Inflammatory macrophage treated with lipopolysaccharide for 4 hours (primary cell): Measurements from ENCODE around the gene CCDC47.
"Not testable (repeated sequence)": the region's sequence is repeated elsewhere in the genome, so short reads cannot be mapped to it uniquely, and the experiment has no call there.

Experiments used
- DNase-seq: peaks from one replicate; pipeline ENCODE4 v3.0.0-alpha.2; 2020

CCDC47 gene

DNA sequence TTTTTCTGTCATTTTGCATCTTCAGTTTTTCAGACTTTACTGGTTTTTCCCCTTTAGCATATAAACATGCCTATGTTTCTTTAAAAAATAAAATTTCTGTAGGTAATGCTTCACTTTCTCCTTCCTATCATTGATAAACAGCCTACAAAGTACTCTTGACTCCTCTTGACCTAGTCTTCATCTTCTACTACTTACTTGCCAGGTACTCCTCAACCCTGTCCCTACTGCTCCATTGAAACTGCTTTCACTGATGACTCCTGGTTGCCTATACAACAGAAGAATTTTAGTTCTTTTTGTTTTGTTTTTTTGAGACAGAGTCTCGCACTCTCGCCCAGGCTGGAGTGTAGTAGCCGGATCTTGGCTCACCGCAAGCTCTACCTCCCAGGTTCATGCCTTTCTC lies 7.5 kb upstream of the CCDC47 start:
- no peak for DNase-seq

DNA sequence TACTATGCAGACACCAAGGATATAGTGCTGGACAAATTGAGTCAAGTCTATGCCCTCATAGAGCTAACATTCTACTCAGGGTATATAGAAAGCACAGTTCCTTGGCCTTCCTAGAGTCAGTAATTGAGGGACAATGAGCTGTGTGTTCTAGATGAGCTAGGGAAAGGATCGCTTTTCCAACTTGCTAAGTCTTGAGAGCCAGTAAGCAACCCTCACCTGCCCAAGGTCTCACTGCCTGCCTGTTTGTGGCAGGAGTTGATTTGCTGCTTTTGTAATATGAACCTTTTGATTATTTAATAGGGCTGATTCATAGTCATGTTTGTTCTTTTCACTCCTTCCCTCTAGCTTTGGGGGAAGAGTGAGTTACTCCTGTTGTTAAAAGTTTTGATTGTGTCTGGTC lies 7.1 kb upstream of the CCDC47 start:
- DNase-seq: no peak

DNA sequence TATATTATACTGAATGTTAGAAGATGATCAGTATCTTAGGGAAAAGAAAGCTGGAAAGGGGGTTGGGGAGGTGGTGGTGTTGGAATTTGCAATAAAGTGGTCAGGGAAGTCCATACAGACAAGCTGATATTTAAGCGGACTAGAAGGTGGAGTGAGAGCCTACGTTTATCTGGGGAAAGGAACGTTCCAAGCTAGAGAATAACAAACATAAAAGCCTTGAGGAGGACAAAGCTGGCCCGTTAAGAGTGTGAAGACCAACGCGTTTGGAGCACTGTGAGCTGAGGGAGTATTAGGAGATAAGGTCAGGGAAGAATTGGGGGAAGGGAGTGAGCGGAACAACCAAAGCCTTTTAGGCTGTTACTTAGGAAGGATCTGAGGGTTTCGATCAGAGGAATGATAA lies 2.0 kb upstream of the CCDC47 start:
- DNase-seq: no peak

DNA sequence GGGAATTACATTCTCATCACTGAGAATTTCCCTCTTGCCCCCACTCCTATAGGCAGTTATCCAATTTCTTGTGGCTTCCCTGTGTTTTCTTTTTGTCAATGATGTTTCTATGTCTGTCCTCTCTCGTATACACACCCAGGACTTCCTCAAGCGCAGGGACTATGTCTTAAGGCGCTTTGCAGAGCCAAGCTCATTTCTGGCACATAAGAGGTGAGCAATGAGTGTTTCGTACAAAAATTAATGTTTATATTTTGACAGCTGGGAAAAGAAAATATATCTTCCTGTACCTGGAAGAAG lies 1.5 kb upstream of the CCDC47 start:
- DNase-seq: peak; percentile 48

GRCh38 chr17:63774141-63774968 lies 958 bp upstream of the CCDC47 start, which contains the start of gene DDX42:
TSS of gene DDX42 (plus strand) at chr17:63774170. CDS start at chr17:63787050, 12,880 bp downstream.
- DNase-seq: no peak

DNA sequence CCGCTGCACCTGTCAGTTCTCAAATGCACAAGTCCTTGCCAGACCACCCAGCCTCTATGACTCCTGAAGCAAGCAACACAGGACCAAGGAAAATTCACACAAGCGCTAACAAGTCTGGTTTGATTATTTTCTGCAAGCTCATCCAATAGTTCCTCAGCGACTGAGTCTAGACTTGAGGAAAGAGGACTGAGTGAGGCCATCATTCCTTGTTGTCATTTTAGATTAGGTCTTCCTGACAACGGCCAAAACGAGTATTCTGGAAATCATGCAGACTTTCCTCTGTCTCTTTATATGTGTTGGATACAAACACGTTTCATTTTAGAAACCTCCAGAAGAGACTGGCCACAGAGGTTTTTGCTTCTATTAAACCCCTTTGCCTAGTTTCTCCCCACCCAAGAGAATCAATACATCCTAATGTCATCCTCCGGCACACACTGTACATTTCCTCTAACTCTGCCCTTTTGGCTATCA lies 561 bp downstream of the CCDC47 start:
- peak; percentile 33 for DNase-seq

DNA sequence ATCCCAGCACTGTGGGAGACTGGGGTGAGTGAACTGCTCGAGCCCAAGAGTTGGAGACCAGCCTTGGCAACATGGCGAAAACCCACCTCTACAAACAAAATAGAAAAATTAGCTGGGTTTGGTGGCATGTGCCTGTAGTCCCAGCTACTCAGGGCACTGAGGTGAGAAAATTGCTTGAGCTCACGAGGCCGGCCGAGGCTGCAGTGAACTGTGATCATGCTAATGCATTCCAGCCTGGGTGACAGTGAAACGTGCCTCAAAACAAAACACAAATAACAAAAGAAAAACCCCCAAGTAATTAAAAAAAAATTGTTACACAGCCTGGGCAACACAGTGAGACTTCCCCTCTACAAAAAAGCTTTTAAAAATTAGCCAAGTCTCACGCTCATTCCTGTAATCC lies 5.0 kb downstream of the CCDC47 start:
- no peak for DNase-seq

- no peak for DNase-seq
Observed at GRCh38 chr17:63766754-63767153, 6.6 kb downstream of the CCDC47 start.

DNA sequence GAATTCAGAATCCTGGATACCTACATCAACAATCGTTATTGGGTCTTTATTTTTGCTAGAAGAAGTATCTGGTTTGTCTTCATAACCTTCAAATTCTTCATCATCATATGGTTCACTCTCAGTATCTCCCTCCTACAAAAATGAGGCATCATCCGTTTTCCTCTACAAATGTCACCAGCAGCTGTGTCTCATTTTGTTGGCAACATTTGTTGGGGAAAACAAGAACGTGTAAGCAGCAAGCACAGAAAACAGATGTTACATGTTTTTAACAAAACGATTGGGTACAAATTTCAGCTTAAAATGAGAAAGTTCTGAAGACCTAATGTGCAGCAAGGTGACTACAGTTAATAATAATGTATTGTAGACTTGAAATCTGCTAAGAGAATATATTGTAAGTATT lies 8.7 kb downstream of the CCDC47 start:
- DNase-seq: no peak

DNA sequence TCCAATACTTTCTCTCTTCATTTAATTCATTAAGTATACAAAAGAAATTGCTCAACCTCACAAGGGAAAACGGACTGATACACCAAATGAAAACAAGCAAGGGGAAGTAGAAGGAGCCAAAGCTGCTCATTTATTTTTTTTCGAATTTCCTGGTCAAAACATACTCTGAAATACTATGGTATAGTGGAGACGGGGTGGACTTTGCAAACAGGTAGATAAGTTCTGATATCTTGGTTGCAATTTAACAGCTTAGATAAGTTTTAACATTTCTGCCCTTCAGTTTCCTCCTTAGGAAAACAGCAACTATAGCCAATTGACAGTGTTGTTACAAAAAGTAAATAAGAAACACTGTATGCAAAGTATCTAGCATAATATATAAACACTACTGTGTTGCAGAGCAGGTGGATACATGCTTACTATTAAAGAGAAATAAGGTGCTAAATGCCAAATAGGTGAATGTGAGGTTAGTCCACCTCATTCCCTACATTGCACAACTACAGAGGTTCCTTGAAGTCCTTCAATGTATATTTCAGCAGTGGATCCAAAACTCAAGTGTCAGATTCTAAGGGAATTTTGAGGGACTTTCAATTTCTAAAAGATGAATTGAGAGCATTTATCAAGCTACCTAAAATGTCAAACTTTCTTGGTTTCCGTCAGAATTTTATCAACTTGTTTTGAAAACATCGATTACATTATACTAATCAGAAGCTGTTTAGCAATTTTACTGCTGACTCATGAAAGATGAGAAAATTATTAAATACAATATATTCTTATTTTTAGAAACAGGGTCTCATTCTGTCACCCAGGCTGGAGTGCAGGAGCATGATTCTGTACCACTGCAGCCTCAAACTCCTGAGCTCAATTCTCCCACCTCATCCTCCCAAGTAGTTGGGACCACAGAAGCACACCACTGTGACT lies 11.0 kb downstream of the CCDC47 start:
- peak; percentile 45 for DNase-seq

DNA sequence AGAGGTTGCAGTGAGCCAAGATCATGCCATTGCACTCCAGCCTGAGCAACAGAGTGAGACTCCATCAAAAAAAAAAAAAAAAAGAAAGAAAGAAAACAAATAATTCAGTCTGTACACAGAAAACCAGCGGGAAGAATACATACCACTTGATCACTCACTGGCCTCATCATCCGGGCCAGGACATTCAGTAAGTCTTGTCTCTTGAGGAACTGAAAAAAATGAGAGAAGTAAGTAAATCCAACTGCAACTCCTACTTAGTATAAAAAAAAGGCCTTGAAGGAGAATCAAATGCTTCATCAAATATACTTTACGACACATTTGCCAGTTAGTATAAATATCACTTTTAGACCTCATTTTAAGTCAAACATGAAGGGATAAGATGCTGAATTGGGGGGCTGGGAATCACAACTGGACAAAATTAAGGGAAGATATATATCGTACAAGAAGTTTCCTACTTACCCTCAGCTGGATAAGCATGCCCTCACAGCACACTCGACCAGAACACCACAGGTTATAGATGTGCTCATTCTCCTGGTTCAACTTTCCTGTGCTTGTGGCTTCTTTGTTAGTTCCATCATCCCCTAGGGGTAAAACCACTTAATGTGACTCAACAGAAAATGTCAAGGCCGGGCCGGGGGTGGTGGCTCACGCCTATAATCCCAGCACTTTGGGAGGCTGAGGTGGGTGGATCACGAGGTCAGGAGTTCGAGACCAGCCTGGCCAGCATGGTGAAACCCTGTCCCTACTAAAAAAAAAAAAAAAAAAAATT lies 12.4 kb downstream of the CCDC47 start:
- DNase-seq: peak; percentile 51

GRCh38 chr17:63758428-63758827 lies 15.0 kb downstream of the CCDC47 start:
- no peak for DNase-seq

DNA sequence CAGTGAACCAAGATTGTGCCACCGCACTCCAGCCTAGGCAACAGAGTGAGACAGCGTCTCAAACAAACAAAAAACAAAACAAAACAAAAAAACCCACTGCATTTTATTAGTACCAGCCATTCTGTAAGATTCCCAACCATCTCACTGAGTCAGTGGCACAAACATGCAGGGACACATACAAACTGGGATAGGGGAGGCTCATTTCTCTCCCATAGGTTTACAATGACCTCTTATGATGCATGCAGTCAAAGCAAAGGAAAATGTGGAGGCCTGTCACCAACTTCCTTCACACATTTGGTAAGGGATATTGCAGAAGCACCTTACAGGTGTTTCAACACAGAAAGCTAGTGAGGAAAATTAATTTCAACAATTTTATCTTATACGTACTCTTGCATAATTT lies 19.4 kb downstream of the CCDC47 start:
- DNase-seq: no peak

GRCh38 chr17:63753215-63753614 lies 20.2 kb downstream of the CCDC47 start:
- peak; percentile 74 for DNase-seq

DNA sequence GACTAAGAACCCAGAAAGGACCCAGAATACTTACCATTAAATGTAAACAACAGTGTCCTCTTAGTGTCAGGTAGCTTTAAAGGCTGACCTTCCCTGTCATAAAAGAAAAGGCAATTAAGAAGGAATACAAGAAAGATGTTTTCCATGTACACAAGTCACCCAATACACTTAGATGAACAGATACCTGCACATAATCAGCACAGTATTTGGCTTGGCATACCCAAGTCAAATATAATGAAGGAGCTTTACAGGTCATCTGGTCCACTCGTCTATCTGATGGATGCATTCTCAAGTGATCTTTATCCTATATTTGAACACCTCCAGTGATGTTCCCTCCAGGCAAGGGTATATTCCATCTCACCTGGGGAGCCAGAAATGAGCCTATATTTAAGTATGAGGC lies 20.7 kb downstream of the CCDC47 start:
- DNase-seq: no peak

DNA sequence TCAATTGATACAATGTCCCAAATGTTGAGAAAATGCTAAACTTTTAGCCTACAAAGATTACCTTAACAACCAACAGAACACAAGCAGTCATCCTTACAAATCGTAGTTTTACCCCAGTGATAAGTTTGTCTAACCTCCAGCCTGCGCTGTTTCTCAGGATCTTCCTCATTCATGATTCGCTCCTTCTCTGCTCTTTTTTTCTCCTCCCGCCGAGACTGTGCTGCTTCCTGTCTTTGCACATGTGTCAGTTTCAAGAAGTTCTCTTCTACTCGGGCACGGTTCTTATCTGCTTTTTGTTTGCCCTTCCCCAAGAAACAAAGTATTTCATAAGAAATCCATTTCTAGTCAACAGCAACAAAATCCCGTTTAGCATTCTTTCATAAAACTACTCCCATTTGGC lies 21.6 kb downstream of the CCDC47 start:
- DNase-seq: peak; percentile 64

DNA sequence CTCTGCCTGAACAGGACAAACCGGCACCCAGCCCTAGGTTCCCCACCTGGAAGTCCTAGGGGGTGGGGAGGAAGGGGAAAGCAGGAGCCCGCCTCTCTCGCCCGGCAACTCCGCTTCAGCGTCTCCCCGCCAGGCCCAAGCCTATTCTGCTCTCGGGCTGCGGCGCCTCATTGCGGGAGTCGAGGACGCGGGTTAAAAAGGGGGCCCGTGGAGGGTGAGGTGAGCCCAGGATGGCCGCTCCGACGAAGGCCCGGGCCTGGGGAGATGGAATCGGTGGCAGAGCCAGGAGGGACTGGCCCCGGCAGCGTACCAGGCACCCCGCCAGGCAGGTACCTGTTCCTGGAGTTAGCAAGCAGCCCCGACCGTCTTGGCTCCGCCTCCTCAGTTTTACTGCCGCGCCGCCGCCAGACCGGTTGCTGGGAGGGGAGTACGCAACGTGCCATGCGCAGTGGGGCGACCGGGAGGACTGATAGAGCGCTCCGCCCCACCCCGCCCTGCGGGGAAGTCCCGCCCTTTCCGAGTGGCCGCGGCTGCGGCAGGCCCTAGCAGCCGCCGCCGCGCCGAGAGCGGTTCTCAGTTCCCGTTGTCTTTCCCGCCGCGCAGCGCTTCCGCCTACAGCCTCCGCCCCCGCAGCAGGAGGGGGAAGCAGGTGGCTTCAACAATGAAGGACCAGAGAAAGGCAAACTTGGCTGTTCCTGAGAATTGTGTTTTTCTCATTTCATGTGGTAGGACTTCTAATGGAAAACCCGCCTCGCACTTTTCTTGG lies 31.8 kb downstream of the CCDC47 start, which contains the start of gene STRADA:
Gene STRADA, minus strand, starts transcription at position 392 of the 766 bp plus-strand sequence. CDS start 13,430 bp downstream, outside the sequence.
- peak; percentile 98 for DNase-seq

DNA sequence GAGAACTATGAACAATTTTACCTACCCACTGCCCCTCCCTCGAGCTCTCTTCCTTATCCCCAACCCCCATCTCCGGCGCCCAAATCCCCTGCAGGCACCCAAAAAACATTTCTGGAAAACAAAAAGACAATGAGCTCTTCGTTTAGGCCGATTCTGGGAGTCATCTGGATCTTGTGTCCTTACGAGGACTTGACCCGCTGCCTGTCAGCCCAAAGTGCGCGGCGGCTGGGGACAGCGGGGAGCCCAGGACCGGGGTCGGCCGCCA lies 32.3 kb downstream of the CCDC47 start:
- peak; percentile 24 for DNase-seq

DNA sequence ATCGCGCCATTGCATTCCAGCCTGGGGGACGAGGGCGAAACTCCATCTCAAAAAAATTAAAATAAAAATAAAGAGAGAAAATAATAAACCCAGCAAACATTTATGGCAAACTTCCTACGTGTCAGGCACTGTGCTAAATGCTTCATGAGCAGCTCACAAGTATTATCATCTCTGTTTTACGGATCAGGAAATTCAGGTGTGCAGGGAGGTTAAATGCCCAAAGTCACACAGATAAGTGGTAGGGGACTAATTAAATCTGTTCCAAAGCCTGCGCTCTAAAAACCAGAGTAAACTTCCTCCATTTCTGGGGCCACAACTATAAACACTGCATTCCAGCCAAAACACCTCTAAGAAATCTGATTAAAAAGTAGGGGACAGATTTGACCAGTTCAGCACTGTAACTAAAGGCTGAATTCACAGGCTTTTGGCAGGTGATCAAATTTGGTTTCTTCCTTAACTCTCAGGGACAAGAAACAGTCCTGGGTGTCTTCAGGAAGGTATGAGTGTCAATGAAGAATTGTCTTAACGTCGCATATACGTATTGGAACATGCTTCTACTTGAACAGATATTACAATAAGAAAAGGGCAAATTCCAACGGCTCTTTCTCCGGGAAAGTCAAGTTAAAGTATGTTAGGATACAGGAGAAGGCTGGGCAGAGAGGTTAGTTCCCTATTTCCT lies 32.8 kb downstream of the CCDC47 start:
- DNase-seq: no peak

DNA sequence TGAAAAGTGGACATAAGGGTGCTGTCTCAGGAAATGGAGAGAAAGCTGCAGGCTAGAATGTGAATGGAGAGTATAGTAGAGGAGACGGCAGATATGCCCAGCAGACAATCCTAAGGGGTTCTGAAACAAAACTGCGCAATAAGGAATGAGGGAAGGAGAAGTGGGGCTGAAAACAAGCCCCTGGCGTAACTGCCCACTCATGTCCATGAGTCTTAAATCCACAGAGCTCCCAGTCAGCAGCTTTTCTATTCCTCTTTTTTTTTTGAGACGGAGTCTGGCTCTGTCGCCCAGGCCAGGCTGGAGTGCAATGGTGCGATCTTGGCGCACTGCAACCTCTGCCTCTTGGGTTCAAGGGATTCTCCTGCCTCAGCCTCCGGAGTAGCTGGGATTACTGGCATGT lies 37.7 kb downstream of the CCDC47 start:
- DNase-seq: peak; percentile 31

DNA sequence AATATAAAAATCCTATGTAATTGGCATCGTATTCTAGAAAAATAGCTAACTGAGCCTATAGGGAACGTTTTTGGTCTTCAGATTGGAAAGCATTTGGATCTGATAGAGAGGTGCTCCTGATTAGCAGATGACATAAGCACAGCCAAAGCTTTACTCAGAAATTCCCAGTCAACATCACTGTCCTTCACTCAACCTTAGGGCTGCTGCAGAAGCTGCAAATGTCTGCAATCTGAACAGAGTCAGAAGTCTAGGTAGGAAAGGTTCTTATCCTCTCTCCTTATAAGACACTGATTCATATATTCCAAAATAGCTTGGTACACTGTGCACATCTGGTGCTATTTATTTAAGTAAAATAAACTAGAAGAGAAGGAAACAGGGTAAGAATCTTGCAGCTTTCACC lies 51.0 kb downstream of the CCDC47 start:
- no peak for DNase-seq

GRCh38 chr17:63720194-63720593 lies 53.2 kb downstream of the CCDC47 start:
- DNase-seq: not testable (repeated sequence)
